NT2/D1 (cell line): ENCODE measurements around the gene GPI.

Experiments
- YY1 ChIP-seq: IDR thresholded peaks from 2 replicates; pipeline ENCODE4 v1.6.1; 2011; ENCODE audit not compliant: insufficient read length, insufficient read depth
- ZNF274 ChIP-seq: IDR thresholded peaks from 2 replicates; pipeline ENCODE4 v1.6.1; 2011; ENCODE audit warnings: mild to moderate bottlenecking, low read depth, low read length

- TF ChIP-seq YY1 (no peak), ZNF274 (no peak)
Measured at GRCh38 chr19:34363094-34363493, 1.9 kb upstream of the GPI start.
